GM12875 (cell line): ENCODE measurements around the gene DNASE1L3.
"Not testable (repeated sequence)": the region's sequence is repeated elsewhere in the genome, so short reads cannot be mapped to it uniquely, and the experiment has no call there.

Source experiments
- H3K4me3 ChIP-seq: one replicate; pipeline ENCODE4 v1.5.1; 2011; ENCODE audit warnings: low read depth, low read length, control low read depth
- CTCF ChIP-seq: IDR thresholded peaks from 2 replicates; pipeline ENCODE4 v1.5.1; 2011; ENCODE audit warnings: low read depth, mild to moderate bottlenecking, control low read depth, inconsistent platforms, low read length, moderate library complexity, borderline replicate concordance; ENCODE audit not compliant: insufficient read depth

The DNASE1L3 gene

GRCh38 chr3:58206406-58207011 lies 4.3 kb downstream of the DNASE1L3 start:
- H3K4me3 ChIP-seq = no peak overlapping the region
- no peak for TF ChIP-seq CTCF

- TF ChIP-seq CTCF = no peak
- no peak overlapping the region for H3K4me3 ChIP-seq
Observed at GRCh38 chr3:58205981-58206380, 4.8 kb downstream of the DNASE1L3 start.

GRCh38 chr3:58204720-58205119 lies 6.1 kb downstream of the DNASE1L3 start:
- TF ChIP-seq CTCF = no peak
- no peak overlapping the region for H3K4me3 ChIP-seq

GRCh38 chr3:58203541-58203940 lies 7.2 kb downstream of the DNASE1L3 start:
- no peak for TF ChIP-seq CTCF
- H3K4me3 ChIP-seq = no peak overlapping the region

GRCh38 chr3:58202917-58203360 lies 7.8 kb downstream of the DNASE1L3 start:
- H3K4me3 ChIP-seq = no peak overlapping the region
- no peak for TF ChIP-seq CTCF

- H3K4me3 ChIP-seq = not testable (repeated sequence)
Observed at GRCh38 chr3:58201451-58201850, 9.3 kb downstream of the DNASE1L3 start.

- peak overlapping the region; percentile 27 for H3K4me3 ChIP-seq
- no peak for TF ChIP-seq CTCF
Observed at GRCh38 chr3:58200846-58201355, 9.9 kb downstream of the DNASE1L3 start.
